KMS-11 (cell line): Measurements from ENCODE around the gene ABCB4.

Experiments used
- H2AFZ ChIP-seq: fragments of 200-600 bp; sonication (generic); 2 replicates; pipeline ENCODE4 v1.6.1; 2016; ENCODE audit warnings: antibody characterized with exemption, mixed run types, low read depth
- H3K27ac ChIP-seq: fragments of 200-600 bp; sonication (generic); 2 replicates; pipeline ENCODE4 v1.6.1; 2016; ENCODE audit warnings: mild to moderate bottlenecking, mixed run types
- H3K27me3 ChIP-seq: fragments of 200-600 bp; sonication (generic); 2 replicates; pipeline ENCODE4 v1.6.1; 2017; ENCODE audit warnings: mild to moderate bottlenecking, low read depth, mixed run types, moderate library complexity; ENCODE audit not compliant: insufficient read depth
- H3K36me3 ChIP-seq: fragments of 200-600 bp; sonication (generic); 2 replicates; pipeline ENCODE4 v1.6.1; 2017; ENCODE audit warnings: mild to moderate bottlenecking, mixed run types; ENCODE audit not compliant: insufficient read depth
- H3K4me1 ChIP-seq: fragments of 200-600 bp; sonication (generic); 2 replicates; pipeline ENCODE4 v1.6.1; 2016; ENCODE audit warnings: mild to moderate bottlenecking, low read depth, mixed run types; ENCODE audit not compliant: poor library complexity, severe bottlenecking
- H3K4me2 ChIP-seq: fragments of 200-600 bp; sonication (generic); 2 replicates; pipeline ENCODE4 v1.7.0; 2016; ENCODE audit warnings: mild to moderate bottlenecking, mixed run types
- H3K4me3 ChIP-seq: fragments of 200-600 bp; sonication (generic); IDR thresholded peaks from 2 replicates; pipeline ENCODE4 v1.6.1; 2017; ENCODE audit warnings: low read depth, low read length, mixed read lengths; ENCODE audit not compliant: insufficient read depth
- H3K79me2 ChIP-seq: fragments of 200-600 bp; sonication (generic); 2 replicates; pipeline ENCODE4 v1.6.1; 2016; ENCODE audit warnings: low read depth, mixed run types; ENCODE audit not compliant: insufficient read depth
- H3K9ac ChIP-seq: fragments of 200-600 bp; sonication (generic); 2 replicates; pipeline ENCODE4 v1.6.1; 2016; ENCODE audit warnings: mild to moderate bottlenecking, mixed run types
- H4K20me1 ChIP-seq: fragments of 200-600 bp; sonication (generic); 2 replicates; pipeline ENCODE4 v1.6.1; 2016; ENCODE audit warnings: mild to moderate bottlenecking, mixed run types; ENCODE audit not compliant: insufficient read depth
- TF ChIP-seq, protein P1 (sequence below): fragments of 200-600 bp; sonication (generic); conservative IDR thresholded peaks from 2 replicates; pipeline ENCODE4 v1.6.1; 2017; ENCODE audit warnings: low read depth, mild to moderate bottlenecking, antibody characterized with exemption, low read length, moderate library complexity, mixed read lengths

ABCB4 gene

GRCh38 chr7:87398446-87398845 is 77.0 kb downstream of the ABCB4 start:
- Histone ChIP-seq H3K79me2 (no peaks in the 10 kb centered on the region), H3K27me3 (no peaks in the 10 kb centered on the region), H3K4me2 (no peak overlapping the region), H3K4me1 (no peaks in the 10 kb centered on the region), H3K36me3 (no peaks in the 10 kb centered on the region), H3K4me3 (no peak overlapping the region), H3K27ac (no peak overlapping the region), H4K20me1 (no peaks in the 10 kb centered on the region), H2AFZ (no peak overlapping the region), H3K9ac (no peak overlapping the region)
- TF ChIP-seq, protein P1, sequence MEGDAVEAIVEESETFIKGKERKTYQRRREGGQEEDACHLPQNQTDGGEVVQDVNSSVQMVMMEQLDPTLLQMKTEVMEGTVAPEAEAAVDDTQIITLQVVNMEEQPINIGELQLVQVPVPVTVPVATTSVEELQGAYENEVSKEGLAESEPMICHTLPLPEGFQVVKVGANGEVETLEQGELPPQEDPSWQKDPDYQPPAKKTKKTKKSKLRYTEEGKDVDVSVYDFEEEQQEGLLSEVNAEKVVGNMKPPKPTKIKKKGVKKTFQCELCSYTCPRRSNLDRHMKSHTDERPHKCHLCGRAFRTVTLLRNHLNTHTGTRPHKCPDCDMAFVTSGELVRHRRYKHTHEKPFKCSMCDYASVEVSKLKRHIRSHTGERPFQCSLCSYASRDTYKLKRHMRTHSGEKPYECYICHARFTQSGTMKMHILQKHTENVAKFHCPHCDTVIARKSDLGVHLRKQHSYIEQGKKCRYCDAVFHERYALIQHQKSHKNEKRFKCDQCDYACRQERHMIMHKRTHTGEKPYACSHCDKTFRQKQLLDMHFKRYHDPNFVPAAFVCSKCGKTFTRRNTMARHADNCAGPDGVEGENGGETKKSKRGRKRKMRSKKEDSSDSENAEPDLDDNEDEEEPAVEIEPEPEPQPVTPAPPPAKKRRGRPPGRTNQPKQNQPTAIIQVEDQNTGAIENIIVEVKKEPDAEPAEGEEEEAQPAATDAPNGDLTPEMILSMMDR = no peak

- Histone ChIP-seq H3K36me3 (no peaks in the 10 kb centered on the region), H3K4me1 (no peaks in the 10 kb centered on the region), H3K79me2 (no peaks in the 10 kb centered on the region), H3K27me3 (no peaks in the 10 kb centered on the region), H3K4me2 (no peak overlapping the region), H2AFZ (no peak overlapping the region), H4K20me1 (no peaks in the 10 kb centered on the region), H3K9ac (no peak overlapping the region), H3K27ac (no peak overlapping the region), H3K4me3 (no peak overlapping the region)
- TF ChIP-seq, protein P1 = no peak
These were observed 79.9 kb downstream of the ABCB4 start for GRCh38 chr7:87395442-87396020.

GRCh38 chr7:87391020-87391701 is 84.3 kb downstream of the ABCB4 start:
- no peak overlapping the region for H3K27ac ChIP-seq
- H4K20me1 ChIP-seq = no peaks in the 10 kb centered on the region

GRCh38 chr7:87380905-87381304 is 94.6 kb downstream of the ABCB4 start:
- no peak overlapping the region for H3K4me2 ChIP-seq
- H2AFZ ChIP-seq = no peak overlapping the region
- no peak overlapping the region for H3K27ac ChIP-seq
- no peaks in the 10 kb centered on the region for H4K20me1 ChIP-seq
- TF ChIP-seq, protein P1 = no peak
- H3K79me2 ChIP-seq = no peaks in the 10 kb centered on the region
- no peaks in the 10 kb centered on the region for H3K36me3 ChIP-seq
- no peaks in the 10 kb centered on the region for H3K27me3 ChIP-seq
- no peaks in the 10 kb centered on the region for H3K4me1 ChIP-seq
- H3K4me3 ChIP-seq = no peak overlapping the region
- no peak overlapping the region for H3K9ac ChIP-seq

More at GRCh38 chr7:87391020-87391701, 84.3 kb downstream of the ABCB4 start:
- Histone ChIP-seq H3K4me1 (no peaks in the 10 kb centered on the region), H3K4me3 (no peak overlapping the region), H2AFZ (no peak overlapping the region), H3K79me2 (no peaks in the 10 kb centered on the region), H3K9ac (no peak overlapping the region), H3K4me2 (no peak overlapping the region), H3K36me3 (no peaks in the 10 kb centered on the region), H3K27me3 (no peaks in the 10 kb centered on the region)
- TF ChIP-seq, protein P1 = no peak
